OCI-LY3 (cell line): ENCODE measurements around the gene P2RX6.
"Not testable (repeated sequence)": the region's sequence is repeated elsewhere in the genome, so short reads cannot be mapped to it uniquely, and the experiment has no call there.

ENCODE experiments used
- H2AFZ ChIP-seq: fragments of 200-600, 300-600 bp; shearing (Covaris generic); 2 replicates; pipeline ENCODE4 v1.6.0; 2014; ENCODE audit warnings: antibody characterized with exemption, low read depth, low read length
- H3K27ac ChIP-seq: fragments of 200-600, 300-600 bp; sonication (generic); 2 replicates; pipeline ENCODE4 v1.5.1; 2014; ENCODE audit warnings: mild to moderate bottlenecking, low read length, moderate library complexity, mixed read lengths
- H3K27me3 ChIP-seq: fragments of 200-600, 300-600 bp; sonication (generic); 2 replicates; pipeline ENCODE4 v1.6.1; 2014; ENCODE audit warnings: low read depth, low read length, mixed read lengths
- H3K36me3 ChIP-seq: fragments of 200-600, 300-600 bp; sonication (generic); replicated peaks from 2 replicates; pipeline ENCODE3; 2014; ENCODE audit warnings: low read depth, low read length, mixed read lengths
- H3K4me1 ChIP-seq: fragments of 300-600, 200-600 bp; sonication (generic); 2 replicates; pipeline ENCODE4 v1.6.1; 2014; ENCODE audit warnings: low read length, mixed read lengths
- H3K4me2 ChIP-seq: fragments of 200-600, 300-600 bp; sonication (generic); 2 replicates; pipeline ENCODE4 v1.6.1; 2014; ENCODE audit warnings: low read length, mixed read lengths
- H3K4me3 ChIP-seq: fragments of 300-600, 200-600 bp; sonication (generic); 2 replicates; pipeline ENCODE4 v1.5.1; 2014; ENCODE audit warnings: antibody characterized with exemption, mild to moderate bottlenecking, low read length, moderate library complexity
- H3K79me2 ChIP-seq: fragments of 300-600, 200-600 bp; shearing (Covaris generic); 2 replicates; pipeline ENCODE4 v1.6.1; 2014; ENCODE audit warnings: mild to moderate bottlenecking, low read length, mixed read lengths
- H3K9ac ChIP-seq: fragments of 300-600, 200-600 bp; shearing (Covaris generic); 2 replicates; pipeline ENCODE4 v1.6.0; 2014; ENCODE audit warnings: mild to moderate bottlenecking, low read length, moderate library complexity
- H3K9me3 ChIP-seq: fragments of 200-600, 300-600 bp; shearing (Covaris generic); 2 replicates; pipeline ENCODE4 v1.6.1; 2014; ENCODE audit warnings: low read length, mixed read lengths; ENCODE audit not compliant: insufficient read depth
- H4K20me1 ChIP-seq: fragments of 200-600, 300-600 bp; sonication (generic); 2 replicates; pipeline ENCODE4 v1.6.1; 2016; ENCODE audit warnings: low read length, mixed read lengths; ENCODE audit not compliant: insufficient read depth
- CTCF ChIP-seq: fragments of 200-600, 300-600 bp; sonication (generic); IDR thresholded peaks from 2 replicates; pipeline ENCODE4 v1.5.1; 2014; ENCODE audit warnings: antibody characterized with exemption, low read length, low read depth
- EZH2phosphoT487 ChIP-seq: fragments of 200-600 bp; shearing (Covaris generic); IDR thresholded peaks from 2 replicates; pipeline ENCODE4 v1.6.1; 2018; ENCODE audit warnings: antibody characterized with exemption, mixed run types, low read depth

The P2RX6 gene

GRCh38 chr22:21068681-21069276, 53.8 kb downstream of the P2RX6 start:
- no peaks in the 10 kb centered on the region for H3K36me3 ChIP-seq
- peaks cover 55% of the 10 kb centered on the region for H3K27me3 ChIP-seq
- H3K9ac ChIP-seq: no peak overlapping the region
- peaks cover 22% of the 10 kb centered on the region for H3K4me1 ChIP-seq
- no peak overlapping the region for H2AFZ ChIP-seq
- H3K4me2 ChIP-seq: no peak overlapping the region
- no peaks in the 10 kb centered on the region for H3K9me3 ChIP-seq
- H4K20me1 ChIP-seq: no peaks in the 10 kb centered on the region; the same call in 1 of the 2 replicates
- no peak overlapping the region for H3K4me3 ChIP-seq
- H3K27ac ChIP-seq: no peak overlapping the region
- no peaks in the 10 kb centered on the region for H3K79me2 ChIP-seq
- TF ChIP-seq CTCF (no peak), EZH2phosphoT487 (no peak)

- H3K27me3 ChIP-seq: peaks cover 53% of the 10 kb centered on the region
- H3K9ac ChIP-seq: no peak overlapping the region
- no peak for TF ChIP-seq EZH2phosphoT487
- TF ChIP-seq CTCF: no peak
- H4K20me1 ChIP-seq: no peaks in the 10 kb centered on the region; the same call in 1 of the 2 replicates
- H3K4me1 ChIP-seq: peaks cover 22% of the 10 kb centered on the region
- H3K36me3 ChIP-seq: no peaks in the 10 kb centered on the region
- no peaks in the 10 kb centered on the region for H3K79me2 ChIP-seq
- H2AFZ ChIP-seq: no peak overlapping the region
- H3K4me2 ChIP-seq: no peak overlapping the region
- no peak overlapping the region for H3K4me3 ChIP-seq
- H3K9me3 ChIP-seq: no peaks in the 10 kb centered on the region
- H3K27ac ChIP-seq: no peak overlapping the region
These were observed 54.4 kb downstream of the P2RX6 start for GRCh38 chr22:21069375-21069774.

GRCh38 chr22:21070690-21071615, 56.0 kb downstream of the P2RX6 start:
- no peak overlapping the region for H3K4me3 ChIP-seq
- H3K4me2 ChIP-seq: no peak overlapping the region
- no peaks in the 10 kb centered on the region for H3K9me3 ChIP-seq
- no peaks in the 10 kb centered on the region; the same call in 1 of the 2 replicates for H4K20me1 ChIP-seq
- H3K9ac ChIP-seq: no peak overlapping the region
- peaks cover 11% of the 10 kb centered on the region for H3K4me1 ChIP-seq
- H3K27ac ChIP-seq: no peak overlapping the region
- no peaks in the 10 kb centered on the region for H3K79me2 ChIP-seq
- no peaks in the 10 kb centered on the region for H3K36me3 ChIP-seq
- peaks cover 42% of the 10 kb centered on the region for H3K27me3 ChIP-seq
- H2AFZ ChIP-seq: no peak overlapping the region
- TF ChIP-seq CTCF (no peak), EZH2phosphoT487 (no peak)

GRCh38 chr22:21071796-21072195, 56.8 kb downstream of the P2RX6 start:
- not testable (repeated sequence) for H3K9me3 ChIP-seq, H3K36me3 ChIP-seq, H3K9ac ChIP-seq, H2AFZ ChIP-seq, H4K20me1 ChIP-seq, H3K27ac ChIP-seq, H3K4me2 ChIP-seq, H3K79me2 ChIP-seq, H3K4me3 ChIP-seq, H3K4me1 ChIP-seq
- peaks cover 41% of the 10 kb centered on the region for H3K27me3 ChIP-seq
